IMR-90 (cell line): Measurements from ENCODE around the gene PCSK5. TPM values are rescaled to one million over a fixed set of nuclear protein-coding genes. Genes with fewer than 3 reads are reported as not detected.

Source experiments
- ATAC-seq: fragments of 200-7000 bp; cut with Tn5 transposase; 2 replicates; pipeline ENCODE4 v1.9.1; 2020; ENCODE audit warnings: low read depth, mild to moderate bottlenecking, moderate library complexity
- BruUV-seq: library from RNA; stranded (reverse); fragments of 400-500 nt; replicated peaks from 2 replicates; lab custom pipeline; 2021; lab: Mats Ljungman, UMichigan
- CTCF ChIA-PET: fragments of 300-600 bp; formaldehyde crosslinking; extraction: SDS; loops from one replicate; lab custom pipeline; 2021; ENCODE audit warnings: antibody characterized with exemption; lab: Yijun Ruan, JAX
- POLR2A ChIA-PET: fragments of 300-600 bp; sonication (Branson Sonifier 250); formaldehyde crosslinking; loops from one replicate; lab custom pipeline; 2022; ENCODE audit warnings: antibody characterized with exemption; ENCODE audit not compliant: unreplicated experiment; lab: Charles Lee
- DNase-seq: peaks from one replicate; pipeline ENCODE4 v3.0.0; 2013
- H2AFZ ChIP-seq: replicated peaks from 2 replicates; pipeline ENCODE3; 2013; ENCODE audit warnings: low read length, mild to moderate bottlenecking; ENCODE audit not compliant: poor library complexity
- H2AK5ac ChIP-seq: 2 replicates; pipeline ENCODE4 v1.6.1; 2013; ENCODE audit warnings: low read depth, low read length, inconsistent platforms
- H2AK9ac ChIP-seq: replicated peaks from 2 replicates; pipeline ENCODE3; 2013; ENCODE audit warnings: mild to moderate bottlenecking, low read depth, low read length, moderate library complexity; ENCODE audit not compliant: poor library complexity
- H2BK120ac ChIP-seq: 2 replicates; pipeline ENCODE4 v1.6.1; 2013; ENCODE audit warnings: low read depth, low read length, inconsistent platforms
- H2BK15ac ChIP-seq: 3 replicates; pipeline ENCODE4 v1.6.1; 2013; ENCODE audit warnings: low read depth, low read length, inconsistent platforms
- H2BK20ac ChIP-seq: 2 replicates; pipeline ENCODE4 v1.6.1; 2013; ENCODE audit warnings: low read depth, mild to moderate bottlenecking, inconsistent platforms, low read length, moderate library complexity
- H2BK5ac ChIP-seq: 2 replicates; pipeline ENCODE4 v1.6.1; 2013; ENCODE audit warnings: mild to moderate bottlenecking, low read depth, low read length, inconsistent platforms; ENCODE audit not compliant: poor library complexity, severe bottlenecking
- H3K14ac ChIP-seq: replicated peaks from 2 replicates; pipeline ENCODE4 v1.6.1; 2013; ENCODE audit warnings: low read depth, low read length, inconsistent platforms
- H3K18ac ChIP-seq: 2 replicates; pipeline ENCODE4 v1.6.1; 2013; ENCODE audit warnings: low read depth, low read length, control low read depth
- H3K23ac ChIP-seq: 2 replicates; pipeline ENCODE4 v1.6.1; 2013; ENCODE audit warnings: low read depth, low read length, inconsistent platforms
- H3K27ac ChIP-seq: 2 replicates; pipeline ENCODE4 v1.5.1; 2013; ENCODE audit warnings: mild to moderate bottlenecking, control low read depth, low read length; ENCODE audit not compliant: insufficient read depth
- H3K27me3 ChIP-seq: 2 replicates; pipeline ENCODE4 v1.6.1; 2013; ENCODE audit warnings: low read length; ENCODE audit not compliant: control insufficient read depth, insufficient read depth
- H3K36me3 ChIP-seq: 2 replicates; pipeline ENCODE4 v1.6.1; 2013; ENCODE audit warnings: low read length, mixed read lengths; ENCODE audit not compliant: control insufficient read depth, insufficient read depth
- H3K4ac ChIP-seq: 2 replicates; pipeline ENCODE4 v1.6.1; 2013; ENCODE audit warnings: low read depth, low read length, inconsistent platforms
- H3K4me1 ChIP-seq: 2 replicates; pipeline ENCODE4 v1.6.1; 2013; ENCODE audit warnings: low read length, mixed read lengths; ENCODE audit not compliant: control insufficient read depth, insufficient read depth
- H3K4me2 ChIP-seq: 2 replicates; pipeline ENCODE4 v1.6.1; 2013; ENCODE audit warnings: low read depth, mild to moderate bottlenecking, control low read depth, low read length, moderate library complexity
- H3K4me3 ChIP-seq: 2 replicates; pipeline ENCODE4 v1.5.1; 2013; ENCODE audit warnings: low read depth, mild to moderate bottlenecking, control low read depth, low read length, moderate library complexity; ENCODE audit not compliant: insufficient read depth
- H3K56ac ChIP-seq: 2 replicates; pipeline ENCODE4 v1.6.1; 2013; ENCODE audit warnings: low read length, inconsistent platforms; ENCODE audit not compliant: insufficient read depth; ENCODE audit errors: extremely low read depth
- H3K79me1 ChIP-seq, 2 experiments: 2 replicates each; pipeline ENCODE4 v1.6.1; 2013; ENCODE audit warnings: low read length in 2 of 2, inconsistent platforms in 1 of 2, low read depth in 1 of 2
- H3K9ac ChIP-seq: 2 replicates; pipeline ENCODE4 v1.6.1; 2013; ENCODE audit warnings: low read depth, low read length, control low read depth
- H3K9me1 ChIP-seq: 2 replicates; pipeline ENCODE4 v1.6.1; 2013; ENCODE audit warnings: low read length, inconsistent platforms; ENCODE audit not compliant: insufficient read depth
- H3K9me3 ChIP-seq: 2 replicates; pipeline ENCODE4 v1.6.1; 2013; ENCODE audit warnings: low read length; ENCODE audit not compliant: control insufficient read depth, insufficient read depth
- H4K20me1 ChIP-seq: 2 replicates; pipeline ENCODE4 v1.6.1; 2013; ENCODE audit warnings: low read length, inconsistent platforms; ENCODE audit not compliant: insufficient read depth
- H4K5ac ChIP-seq: 2 replicates; pipeline ENCODE4 v1.6.1; 2013; ENCODE audit warnings: mild to moderate bottlenecking, low read depth, low read length, control low read depth
- H4K8ac ChIP-seq, 2 experiments: 2 replicates each; pipeline ENCODE4 v1.6.1; 2013; ENCODE audit warnings: low read depth in 2 of 2, low read length in 2 of 2, control low read depth in 1 of 2, inconsistent platforms in 1 of 2
- H4K91ac ChIP-seq: 2 replicates; pipeline ENCODE4 v1.6.1; 2013; ENCODE audit warnings: low read depth, low read length, inconsistent platforms; ENCODE audit not compliant: insufficient read depth
- BHLHE40 ChIP-seq: fragments of 150-350 bp; IDR thresholded peaks from 2 replicates; pipeline ENCODE4 v1.6.1; 2016; ENCODE audit warnings: mild to moderate bottlenecking, low read depth, low read length
- CEBPB ChIP-seq: IDR thresholded peaks from 2 replicates; pipeline ENCODE4 v1.6.1; 2012; ENCODE audit warnings: low read depth, low read length, improper control_type of control experiment
- CTCF ChIP-seq: conservative IDR thresholded peaks from 2 replicates; pipeline ENCODE4 v1.5.1; 2012; ENCODE audit warnings: mild to moderate bottlenecking, low read depth, low read length, improper control_type of control experiment
- ELK1 ChIP-seq: fragments of 150-350 bp; IDR thresholded peaks from 2 replicates; pipeline ENCODE4 v1.6.1; 2016; ENCODE audit warnings: low read depth, mild to moderate bottlenecking, low read length, moderate library complexity, borderline replicate concordance
- FOS ChIP-seq: fragments of 150-350 bp; IDR thresholded peaks from 2 replicates; pipeline ENCODE4 v1.6.1; 2016; ENCODE audit warnings: low read depth, low read length
- MAFK ChIP-seq: IDR thresholded peaks from 2 replicates; pipeline ENCODE4 v1.6.1; 2012; ENCODE audit warnings: low read depth, low read length, improper control_type of control experiment
- RAD21 ChIP-seq: IDR thresholded peaks from 2 replicates; pipeline ENCODE4 v1.6.1; 2012; ENCODE audit warnings: low read length, improper control_type of control experiment
- SMC3 ChIP-seq: fragments of 150-350 bp; IDR thresholded peaks from 2 replicates; pipeline ENCODE4 v1.6.1; 2016; ENCODE audit warnings: low read depth, mild to moderate bottlenecking, antibody characterized with exemption, low read length, moderate library complexity
- USF2 ChIP-seq: fragments of 150-350 bp; IDR thresholded peaks from 2 replicates; pipeline ENCODE4 v1.6.1; 2017; ENCODE audit warnings: mild to moderate bottlenecking, antibody characterized with exemption, low read length, low read depth
- WGBS, 2 experiments: methylation state at CpG; one replicate each; pipeline versions ENCODE4 v1.1.5 to v1.1.7; 2013; ENCODE audit warnings: missing lambda C conversion rate in 2 of 2; ENCODE audit not compliant: insufficient read length in 1 of 2; ENCODE audit errors: extremely low coverage in 2 of 2; 5-methylcytosine and 5-hydroxymethylcytosine counted together
- dilution Hi-C: fragments of 300-500 bp; cut with HindIII; formaldehyde crosslinking; loops from one replicate; pipeline ENCODE4 v1.14.3; 2018; ENCODE audit warnings: low sequenced_read_pairs; ENCODE audit not compliant: unreplicated experiment
- in situ Hi-C: fragments of 300-500 bp; cut with MboI; formaldehyde crosslinking; loops from 3 replicates; pipeline ENCODE4 v1.14.3; 2019; ENCODE audit warnings: low sequenced_read_pairs, inconsistent platforms, mixed read lengths
- intact Hi-C: fragments of 100-400 bp; cut with micrococcal nuclease; formaldehyde crosslinking; loops from 2 replicates; pipeline ENCODE4 v1.10.0; 2022
- polyA plus RNA-seq, 3 experiments: library from polyadenylated mRNA; depleted of rRNA; stranded (reverse); fragments of >200 nt; gene quantifications; 2 replicates each; pipeline ENCODE4 v1.2.3, GENCODE V29; 2012; ENCODE audit warnings: low replicate concordance in 1 of 3
- total RNA-seq: library from RNA; depleted of rRNA; stranded (reverse); fragments of >200 nt; gene quantifications from 2 replicates; pipeline ENCODE4 v1.2.3, GENCODE V29; 2012

The PCSK5 gene
- total and polyA plus RNA-seq, 2 of the 4 experiments (the other 2 are of a cell fraction), result 1.5 to 3.0 TPM

- Histone ChIP-seq H2AFZ (no peak overlapping the region), H3K79me1 (no peaks in the 10 kb centered on the region; a peak in 1 of 4 replicates), H4K8ac (no peak overlapping the region), H3K4ac (no peak overlapping the region), H2BK20ac (no peak overlapping the region), H2BK15ac (no peak overlapping the region), H3K9me3 (no peaks in the 10 kb centered on the region), H2BK120ac (no peak overlapping the region), H4K5ac (no peak overlapping the region), H4K20me1 (no peaks in the 10 kb centered on the region), H3K4me1 (no peaks in the 10 kb centered on the region), H3K56ac (no peak overlapping the region), H2BK5ac (no peak overlapping the region), H3K23ac (no peak overlapping the region), H3K14ac (no peak overlapping the region), H3K9me1 (no peaks in the 10 kb centered on the region), H3K18ac (no peak overlapping the region), H3K4me3 (no peak overlapping the region), H2AK5ac (no peak overlapping the region), H2AK9ac (no peak overlapping the region), H3K4me2 (no peak overlapping the region), H3K27ac (no peak overlapping the region), H3K9ac (no peak overlapping the region), H3K36me3 (no peaks in the 10 kb centered on the region), H4K91ac (no peak overlapping the region), H3K27me3 (no peaks in the 10 kb centered on the region)
- DNase-seq (no peak), ATAC-seq (no peak)
- TF ChIP-seq RAD21 (no peak), CTCF (no peak), MAFK (no peak), SMC3 (no peak), CEBPB (no peak), FOS (no peak), ELK1 (no peak), BHLHE40 (no peak), USF2 (no peak)
- intact Hi-C loops, result no loop called here
- BruUV-seq, result no TSS peak
- POLR2A ChIA-PET, result no interaction called here
- WGBS, 2 experiments, result no CpG with 5 or more reads among the region's 1 CpG
- dilution Hi-C loops, result no loop called here
- CTCF ChIA-PET, result no interaction called here
- in situ Hi-C loops, result no loop called here
Observed at GRCh38 chr9:76004526-76004925, 114.1 kb downstream of the PCSK5 start.
